ENCODE data around the gene MAGI2.

GRCh38 chr7:79405368-79405767 is 48.1 kb downstream of the MAGI2 start:
- no peak for TF ChIP-seq CTCF (conservative IDR thresholded peaks at IDR 0.05; ENCODE audit: low read length)
- no peak for TF ChIP-seq EZH2phosphoT487 (IDR thresholded peaks at IDR 0.05; ENCODE audit: borderline replicate concordance)

Data from Loucy (cell line).